Endothelial cell of umbilical vein (primary cell): ENCODE results near the gene MCRIP2. TPM values are rescaled to one million over a fixed set of nuclear protein-coding genes. Genes with fewer than 3 reads are reported as not detected.
A peak's percentile ranks its signal among the peaks of the same experiment; 100 is the strongest.

ENCODE experiments used
- BruUV-seq: library from RNA; stranded (reverse); fragments of 400-500 nt; replicated peaks from 2 replicates; lab custom pipeline; 2021; lab: Mats Ljungman, UMichigan
- CTCF ChIA-PET: fragments of 300-600, 350-600 bp; sonication (Branson Sonifier 250); formaldehyde crosslinking; loops from one replicate; lab custom pipeline; 2021; ENCODE audit warnings: antibody characterized with exemption, inconsistent platforms; lab: Charles Lee
- POLR2A ChIA-PET: fragments of 300-600, 350-600 bp; sonication (Branson Sonifier 250); formaldehyde crosslinking; loops from one replicate; lab custom pipeline; 2021; ENCODE audit warnings: antibody characterized with exemption, inconsistent platforms; lab: Charles Lee
- DNase-seq: peaks from one replicate; pipeline ENCODE4 v3.0.0-alpha.2; 2011; ENCODE audit warnings: low read depth, low spot score
- FAIRE-seq: peaks from 2 replicates; lab custom pipeline; 2011; peaks lifted over from hg19 to GRCh38; lab: Jason Lieb, UNC
- H2AFZ ChIP-seq: 2 replicates; pipeline ENCODE4 v1.6.0; 2012; ENCODE audit warnings: low read depth, low read length, control low read depth, inconsistent platforms
- H3K27ac ChIP-seq: 2 replicates; pipeline ENCODE4 v1.5.1; 2011; ENCODE audit warnings: low read depth, mild to moderate bottlenecking, control low read depth, low read length, moderate library complexity; ENCODE audit not compliant: insufficient read depth
- H3K27me3 ChIP-seq, 2 experiments: 2 replicates each; pipeline versions ENCODE4 v1.6.0 to v1.6.1; 2011; ENCODE audit warnings: low read length in 2 of 2, mixed read lengths in 1 of 2; ENCODE audit not compliant: control insufficient read depth in 2 of 2, insufficient read depth in 2 of 2
- H3K36me3 ChIP-seq, 2 experiments: 2 replicates in 1 of 2; 3 replicates in 1 of 2; pipeline ENCODE4 v1.5.1; 2011; ENCODE audit warnings: low read length in 2 of 2, mild to moderate bottlenecking in 1 of 2, moderate library complexity in 1 of 2; ENCODE audit not compliant: control insufficient read depth in 2 of 2, insufficient read depth in 2 of 2; ENCODE audit errors: extremely low read depth in 1 of 2
- H3K4me1 ChIP-seq: 3 replicates; pipeline ENCODE4 v1.5.1; 2011; ENCODE audit warnings: mild to moderate bottlenecking, low read length; ENCODE audit not compliant: control insufficient read depth, insufficient read depth; ENCODE audit errors: extremely low read depth
- H3K4me2 ChIP-seq: 2 replicates; pipeline ENCODE4 v1.6.1; 2011; ENCODE audit warnings: low read length, control low read depth, mixed read lengths; ENCODE audit not compliant: insufficient read depth
- H3K4me3 ChIP-seq, 3 experiments: fragments of 200-600 bp in 1 of 3; sonication (generic), shearing (Covaris generic) in 1 of 3; replicated peaks in 1 of 3; 2 replicates each; pipeline ENCODE4 v1.5.1; 2011 to 2016; ENCODE audit warnings: control low read depth in 3 of 3, low read length in 3 of 3, mild to moderate bottlenecking in 2 of 3, inconsistent platforms in 1 of 3, low read depth in 1 of 3, moderate library complexity in 1 of 3; ENCODE audit not compliant: insufficient read depth in 1 of 3
- H3K79me2 ChIP-seq: 2 replicates; pipeline ENCODE4 v1.6.0; 2012; ENCODE audit warnings: low read length, inconsistent platforms; ENCODE audit not compliant: control insufficient read depth, insufficient read depth
- H3K9ac ChIP-seq: replicated peaks from 2 replicates; pipeline ENCODE3; 2011; ENCODE audit warnings: low read length, control low read depth; ENCODE audit not compliant: insufficient read depth; ENCODE audit errors: extremely low read depth
- H3K9me1 ChIP-seq: replicated peaks from 3 replicates; pipeline ENCODE4 v1.6.0; 2011; ENCODE audit warnings: mild to moderate bottlenecking, low read length; ENCODE audit not compliant: control insufficient read depth, insufficient read depth; ENCODE audit errors: extremely low read depth
- H3K9me3 ChIP-seq: replicated peaks from 2 replicates; pipeline ENCODE4 v1.5.1; 2012; ENCODE audit warnings: low read length, inconsistent platforms; ENCODE audit not compliant: control insufficient read depth, insufficient read depth
- H4K20me1 ChIP-seq: replicated peaks from 2 replicates; pipeline ENCODE3; 2011; ENCODE audit warnings: mild to moderate bottlenecking, low read length; ENCODE audit not compliant: control insufficient read depth, insufficient read depth; ENCODE audit errors: extremely low read depth
- dilution Hi-C: fragments of 300-500 bp; cut with MboI; formaldehyde crosslinking; loops from one replicate; pipeline ENCODE4 v1.15.0; 2019; ENCODE audit warnings: low sequenced_read_pairs; ENCODE audit not compliant: extremely low pct_ligation_motif_present
- intact Hi-C: fragments of 100-400 bp; cut with micrococcal nuclease; formaldehyde crosslinking; loops from one replicate; pipeline ENCODE4 v1.10.0; 2022
- polyA plus RNA-seq, 4 experiments: library from polyadenylated mRNA; depleted of rRNA in 3 of 4; stranded (reverse) in 3 of 4; unstranded in 1 of 4; fragments of >200 nt; gene quantifications; 2 replicates each; pipeline versions ENCODE4 v1.2.1 to v1.2.3, GENCODE V29; 2011 to 2012; ENCODE audit warnings: missing spikeins in 1 of 4
- total RNA-seq: library from RNA; stranded (reverse); gene quantifications from 2 replicates; pipeline ENCODE4 v1.2.3, GENCODE V29; 2021
- TF ChIP-seq, protein P1 (sequence below): IDR thresholded peaks from 2 replicates; pipeline ENCODE4 v1.6.1; 2011; ENCODE audit not compliant: insufficient read depth, insufficient read length

Gene MCRIP2
- total and polyA plus RNA-seq, 2 donors (not counting 3 experiments of a cell fraction or from before 2014, with no cell fraction given) = 17.1 to 18.9 TPM

DNA sequence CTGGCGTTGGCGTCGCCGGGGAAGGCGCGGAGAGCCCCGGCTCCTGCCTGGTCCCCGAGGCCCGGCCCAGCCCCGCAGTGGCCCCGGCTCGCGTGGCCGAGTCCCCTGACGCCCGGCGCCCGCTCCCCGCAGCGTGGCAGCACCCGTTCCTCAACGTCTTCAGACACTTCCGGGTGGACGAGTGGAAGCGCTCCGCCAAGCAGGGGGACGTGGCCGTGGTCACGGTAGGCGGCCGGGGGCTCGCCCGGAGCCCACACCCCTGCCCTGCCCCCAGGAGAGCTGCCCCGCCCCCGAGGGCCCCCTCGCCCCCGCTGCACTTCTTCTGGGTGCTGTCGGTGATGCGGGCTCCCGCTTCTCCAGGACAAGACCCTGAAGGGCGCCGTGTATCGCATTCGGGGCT lies 8.0 kb downstream of the MCRIP2 start:
- ChIA-PET POLR2A (interaction anchor here (1.3 kb wide), 1 partner anchor 13 kb away, joined by 4 read pairs; the partner anchor contains the start of gene METTL26), CTCF (interaction anchor here (1.1 kb wide), 1 partner anchor 11 kb away, joined by 11 read pairs; no protein-coding TSS in a partner anchor)
- H3K9ac ChIP-seq = peak overlapping the region; percentile 65
- H3K36me3 ChIP-seq = peaks cover 0 to 2% of the 10 kb centered on the region in 2 experiments
- H2AFZ ChIP-seq = peak overlapping the region; percentile 23
- peaks cover 8% of the 10 kb centered on the region for H3K4me1 ChIP-seq
- peak overlapping the region; percentile 16 for H3K4me2 ChIP-seq
- DNase-seq = no peak
- FAIRE-seq = no peak
- H3K9me1 ChIP-seq = no peaks in the 10 kb centered on the region
- no peaks in the 10 kb centered on the region for H3K9me3 ChIP-seq
- no peaks in the 10 kb centered on the region for H4K20me1 ChIP-seq
- H3K4me3 ChIP-seq = peak overlapping the region in 2 of 3 experiments; percentile 55 to 57
- dilution Hi-C loops (no loop called here), intact Hi-C loops (loop anchor here (1.0 kb wide), 1 partner anchor 11 kb away; no protein-coding TSS in a partner anchor)
- peak overlapping the region; percentile 22 for H3K27ac ChIP-seq
- BruUV-seq = no TSS peak
- TF ChIP-seq, protein P1, sequence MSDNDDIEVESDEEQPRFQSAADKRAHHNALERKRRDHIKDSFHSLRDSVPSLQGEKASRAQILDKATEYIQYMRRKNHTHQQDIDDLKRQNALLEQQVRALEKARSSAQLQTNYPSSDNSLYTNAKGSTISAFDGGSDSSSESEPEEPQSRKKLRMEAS = no peak
- H3K27me3 ChIP-seq = no peaks in the 10 kb centered on the region
- H3K79me2 ChIP-seq = no peaks in the 10 kb centered on the region

DNA sequence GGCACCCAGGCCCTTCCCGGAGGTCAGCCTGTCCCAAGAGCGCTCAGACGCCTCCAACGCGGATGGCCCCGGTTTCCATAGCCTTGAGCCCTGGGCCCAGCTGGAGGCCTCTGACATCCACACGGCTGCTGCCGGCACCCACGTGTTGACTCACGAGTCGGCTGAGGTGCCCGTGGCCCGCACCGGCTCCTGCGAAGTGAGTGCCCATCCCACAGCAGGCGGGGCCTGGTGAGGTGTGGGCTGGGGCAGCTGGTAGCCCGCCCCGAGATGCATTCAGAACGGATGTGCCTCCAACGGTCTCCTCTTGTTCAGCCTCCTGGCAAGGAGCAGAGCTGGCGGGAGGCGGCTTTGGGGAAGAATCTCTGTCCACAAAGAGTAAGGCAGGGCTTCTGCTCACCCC lies 10.2 kb downstream of the MCRIP2 start:
- Histone ChIP-seq H3K27me3 (no peaks in the 10 kb centered on the region), H3K9me3 (no peaks in the 10 kb centered on the region), H2AFZ (no peak overlapping the region), H3K79me2 (no peaks in the 10 kb centered on the region), H4K20me1 (no peaks in the 10 kb centered on the region), H3K4me1 (peaks cover 8% of the 10 kb centered on the region), H3K36me3 (peaks cover 0 to 2% of the 10 kb centered on the region in 2 experiments), H3K4me3 (no peak overlapping the region), H3K9ac (no peak overlapping the region), H3K27ac (no peak overlapping the region), H3K9me1 (no peaks in the 10 kb centered on the region), H3K4me2 (no peak overlapping the region)
- no TSS peak for BruUV-seq
- TF ChIP-seq, protein P1 = no peak
- dilution Hi-C loops = no loop called here
- ChIA-PET POLR2A (no interaction called here), CTCF (interaction anchor here (3.0 kb wide), 1 partner anchor 9 kb away, joined by 16 read pairs; no protein-coding TSS in a partner anchor)
- FAIRE-seq (no peak), DNase-seq (no peak)
- intact Hi-C loops = no loop called here
